ENCODE data around the gene MGA. TPM values are rescaled to one million over a fixed set of nuclear protein-coding genes. Genes with fewer than 3 reads are reported as not detected.

The MGA gene
- total RNA-seq, 2 donors from 2014 or later, result 42.6 to 46.6 TPM

GRCh38 chr15:41782371-41783282 is 122.4 kb downstream of the MGA start:
- H3K4me1 Mint-ChIP-seq, result peaks cover 32% of the 10 kb centered on the region
- peaks cover 3% of the 10 kb centered on the region for H3K36me3 Mint-ChIP-seq (ENCODE audit: low read depth)
- peak overlapping the region; percentile 24 for H3K27ac Mint-ChIP-seq
- no peaks in the 10 kb centered on the region for H3K9me3 ChIP-seq (ENCODE audit: control insufficient read depth, low read length, poor library complexity, severe bottlenecking)
- no peaks in the 10 kb centered on the region for H3K27me3 Mint-ChIP-seq
- ATAC-seq (no peak), DNase-seq (no peak)
- no peak overlapping the region for H3K4me3 Mint-ChIP-seq

GRCh38 chr15:41783296-41783695 is 123.1 kb downstream of the MGA start:
- H3K9me3 ChIP-seq (ENCODE audit: control insufficient read depth, low read length, poor library complexity, severe bottlenecking), result no peaks in the 10 kb centered on the region
- Mint-ChIP-seq H3K27me3 (no peaks in the 10 kb centered on the region), H3K27ac (peak overlapping the region; percentile 24), H3K36me3 (ENCODE audit: low read depth) (peaks cover 3% of the 10 kb centered on the region), H3K4me3 (no peak overlapping the region), H3K4me1 (peaks cover 26% of the 10 kb centered on the region)
- DNase-seq, result no peak
- no peak for ATAC-seq

- DNase-seq (no peak), ATAC-seq (no peak)
- Mint-ChIP-seq H3K4me1 (peaks cover 34% of the 10 kb centered on the region), H3K36me3 (ENCODE audit: low read depth) (no peaks in the 10 kb centered on the region), H3K27me3 (no peaks in the 10 kb centered on the region), H3K4me3 (no peak overlapping the region), H3K27ac (peak overlapping the region; percentile 57)
- H3K9me3 ChIP-seq (ENCODE audit: control insufficient read depth, low read length, poor library complexity, severe bottlenecking), result no peaks in the 10 kb centered on the region
These were observed 128.1 kb downstream of the MGA start for GRCh38 chr15:41788262-41788661.

- H3K4me1 Mint-ChIP-seq, result peaks cover 34% of the 10 kb centered on the region
- no peak overlapping the region for H3K4me3 Mint-ChIP-seq
- ATAC-seq (no peak), DNase-seq (no peak)
- H3K27me3 Mint-ChIP-seq, result no peaks in the 10 kb centered on the region
- no peaks in the 10 kb centered on the region for H3K36me3 Mint-ChIP-seq (ENCODE audit: low read depth)
- peak overlapping the region; percentile 57 for H3K27ac Mint-ChIP-seq
- no peaks in the 10 kb centered on the region for H3K9me3 ChIP-seq (ENCODE audit: control insufficient read depth, low read length, poor library complexity, severe bottlenecking)
These were observed 129.0 kb downstream of the MGA start for GRCh38 chr15:41789236-41789635.

- Mint-ChIP-seq H3K36me3 (ENCODE audit: low read depth) (no peaks in the 10 kb centered on the region), H3K4me3 (no peak overlapping the region), H3K27ac (peak overlapping the region; percentile 57), H3K27me3 (no peaks in the 10 kb centered on the region), H3K4me1 (peaks cover 34% of the 10 kb centered on the region)
- DNase-seq (no peak), ATAC-seq (no peak)
- H3K9me3 ChIP-seq (ENCODE audit: control insufficient read depth, low read length, poor library complexity, severe bottlenecking), result no peaks in the 10 kb centered on the region
These were observed 129.5 kb downstream of the MGA start for GRCh38 chr15:41789662-41790061.

- no peaks in the 10 kb centered on the region for H3K9me3 ChIP-seq (ENCODE audit: control insufficient read depth, low read length, poor library complexity, severe bottlenecking)
- Mint-ChIP-seq H3K27me3 (no peaks in the 10 kb centered on the region), H3K4me3 (no peak overlapping the region), H3K27ac (no peak overlapping the region), H3K4me1 (peaks cover 36% of the 10 kb centered on the region), H3K36me3 (ENCODE audit: low read depth) (peaks cover under 1% of the 10 kb centered on the region)
- DNase-seq, result no peak
- ATAC-seq, result no peak
These were observed 130.0 kb downstream of the MGA start for GRCh38 chr15:41790169-41790568.

- peak overlapping the region; percentile 66 for H3K4me3 Mint-ChIP-seq
- ATAC-seq, result no peak
These were observed 130.7 kb downstream of the MGA start for GRCh38 chr15:41790756-41791546.

GRCh38 chr15:41791547-41791937 is 131.3 kb downstream of the MGA start:
- peaks cover 42% of the 10 kb centered on the region for H3K4me1 Mint-ChIP-seq
- ATAC-seq (no peak), DNase-seq (no peak)
- H3K4me3 Mint-ChIP-seq, result peak overlapping the region; percentile 43
- H3K9me3 ChIP-seq (ENCODE audit: control insufficient read depth, low read length, poor library complexity, severe bottlenecking), result no peaks in the 10 kb centered on the region
- H3K27ac Mint-ChIP-seq, result peak overlapping the region; percentile 74
- peaks cover 3% of the 10 kb centered on the region for H3K36me3 Mint-ChIP-seq (ENCODE audit: low read depth)
- H3K27me3 Mint-ChIP-seq, result no peaks in the 10 kb centered on the region

More at GRCh38 chr15:41790756-41791546, 130.7 kb downstream of the MGA start:
- Mint-ChIP-seq H3K27ac (peak overlapping the region; percentile 74), H3K4me1 (peaks cover 39% of the 10 kb centered on the region), H3K36me3 (ENCODE audit: low read depth) (peaks cover 3% of the 10 kb centered on the region), H3K27me3 (no peaks in the 10 kb centered on the region)
- no peaks in the 10 kb centered on the region for H3K9me3 ChIP-seq (ENCODE audit: control insufficient read depth, low read length, poor library complexity, severe bottlenecking)
- DNase-seq, result no peak

- H3K9me3 ChIP-seq (ENCODE audit: control insufficient read depth, low read length, poor library complexity, severe bottlenecking), result no peaks in the 10 kb centered on the region
- no peak for ATAC-seq
- Mint-ChIP-seq H3K4me3 (peak overlapping the region; percentile 43), H3K4me1 (peaks cover 45% of the 10 kb centered on the region), H3K27me3 (no peaks in the 10 kb centered on the region), H3K27ac (peak overlapping the region; percentile 74), H3K36me3 (ENCODE audit: low read depth) (peaks cover 3% of the 10 kb centered on the region)
- no peak for DNase-seq
These were observed 131.9 kb downstream of the MGA start for GRCh38 chr15:41792000-41792637.

GRCh38 chr15:41794081-41794480 is 133.9 kb downstream of the MGA start:
- Mint-ChIP-seq H3K4me3 (no peak overlapping the region), H3K27ac (no peak overlapping the region), H3K4me1 (peaks cover 41% of the 10 kb centered on the region), H3K36me3 (ENCODE audit: low read depth) (peaks cover 3% of the 10 kb centered on the region), H3K27me3 (no peaks in the 10 kb centered on the region)
- no peak for ATAC-seq
- no peak for DNase-seq
- no peaks in the 10 kb centered on the region for H3K9me3 ChIP-seq (ENCODE audit: control insufficient read depth, low read length, poor library complexity, severe bottlenecking)

GRCh38 chr15:41795996-41796856 is 136.0 kb downstream of the MGA start:
- Mint-ChIP-seq H3K27ac (peak overlapping the region; percentile 59), H3K4me1 (peaks cover 25% of the 10 kb centered on the region), H3K4me3 (no peak overlapping the region)

GRCh38 chr15:41797201-41797944 is 137.2 kb downstream of the MGA start:
- Mint-ChIP-seq H3K4me3 (no peak overlapping the region), H3K27me3 (no peaks in the 10 kb centered on the region), H3K36me3 (ENCODE audit: low read depth) (peaks cover 6% of the 10 kb centered on the region), H3K27ac (no peak overlapping the region), H3K4me1 (peaks cover 16% of the 10 kb centered on the region)
- DNase-seq (no peak), ATAC-seq (no peak)
- no peaks in the 10 kb centered on the region for H3K9me3 ChIP-seq (ENCODE audit: control insufficient read depth, low read length, poor library complexity, severe bottlenecking)

More at GRCh38 chr15:41795996-41796856, 136.0 kb downstream of the MGA start:
- ATAC-seq (no peak), DNase-seq (no peak)
- no peaks in the 10 kb centered on the region for H3K9me3 ChIP-seq (ENCODE audit: control insufficient read depth, low read length, poor library complexity, severe bottlenecking)
- no peaks in the 10 kb centered on the region for H3K27me3 Mint-ChIP-seq
- H3K36me3 Mint-ChIP-seq (ENCODE audit: low read depth), result peaks cover 6% of the 10 kb centered on the region
